Loucy (cell line): ENCODE data around the gene MINDY4.

Source experiments
- H2AFZ ChIP-seq: fragments of 200-600 bp; sonication (generic); 2 replicates; pipeline ENCODE4 v1.6.0; 2016; ENCODE audit warnings: antibody characterized with exemption, mild to moderate bottlenecking, low read length, moderate library complexity
- H3F3A ChIP-seq: fragments of 200-600 bp; 2 replicates; pipeline ENCODE4 v1.6.0; 2016; ENCODE audit warnings: antibody characterized with exemption, low read depth, mild to moderate bottlenecking
- H3K27me3 ChIP-seq: fragments of 200-600 bp; sonication (generic); 2 replicates; pipeline ENCODE4 v1.6.1; 2014; ENCODE audit warnings: low read length, mild to moderate bottlenecking; ENCODE audit not compliant: insufficient read depth, poor library complexity, severe bottlenecking
- H3K36me3 ChIP-seq: fragments of 200-600 bp; sonication (generic); 2 replicates; pipeline ENCODE4 v1.6.1; 2016; ENCODE audit warnings: low read length; ENCODE audit not compliant: insufficient read depth
- H3K4me1 ChIP-seq: fragments of 200-600 bp; sonication (generic); 2 replicates; pipeline ENCODE4 v1.5.1; 2014; ENCODE audit warnings: low read length, mild to moderate bottlenecking; ENCODE audit not compliant: insufficient read depth, poor library complexity, severe bottlenecking
- H3K4me2 ChIP-seq: fragments of 200-600 bp; sonication (generic); 2 replicates; pipeline ENCODE4 v1.6.0; 2014; ENCODE audit warnings: antibody characterized with exemption, low read length, low read depth, mild to moderate bottlenecking; ENCODE audit not compliant: poor library complexity, severe bottlenecking
- H3K4me3 ChIP-seq: fragments of 200-600 bp; sonication (generic); 2 replicates; pipeline ENCODE4 v1.5.1; 2014; ENCODE audit warnings: low read length, mild to moderate bottlenecking, mixed read lengths; ENCODE audit not compliant: poor library complexity, severe bottlenecking
- H3K79me2 ChIP-seq: fragments of 200-600 bp; sonication (generic); 2 replicates; pipeline ENCODE4 v1.6.1; 2014; ENCODE audit warnings: low read length; ENCODE audit not compliant: insufficient read depth
- H3K9ac ChIP-seq: fragments of 200-600 bp; sonication (generic); 2 replicates; pipeline ENCODE4 v1.6.0; 2014; ENCODE audit warnings: mild to moderate bottlenecking, low read depth, low read length, moderate library complexity; ENCODE audit not compliant: poor library complexity, severe bottlenecking
- H3K9me2 ChIP-seq: fragments of 200-600 bp; sonication (generic); replicated peaks from 2 replicates; pipeline ENCODE4 v1.6.1; 2016; ENCODE audit warnings: low read depth, low read length, mixed read lengths
- H3K9me3 ChIP-seq: fragments of 200-600 bp; sonication (generic); 2 replicates; pipeline ENCODE4 v1.6.1; 2014; ENCODE audit warnings: mild to moderate bottlenecking, antibody characterized with exemption, low read length, low read depth; ENCODE audit not compliant: insufficient read depth
- H4K20me1 ChIP-seq: fragments of 200-600 bp; sonication (generic); 2 replicates; pipeline ENCODE4 v1.6.0; 2014; ENCODE audit warnings: antibody characterized with exemption, low read length, mild to moderate bottlenecking; ENCODE audit not compliant: insufficient read depth, poor library complexity, severe bottlenecking
- CTCF ChIP-seq: fragments of 200-600 bp; sonication (generic); conservative IDR thresholded peaks from 2 replicates; pipeline ENCODE4 v1.5.1; 2014; ENCODE audit warnings: mild to moderate bottlenecking, antibody characterized with exemption, low read length
- EZH2phosphoT487 ChIP-seq: fragments of 200-600 bp; IDR thresholded peaks from 2 replicates; pipeline ENCODE4 v1.6.1; 2018; ENCODE audit warnings: antibody characterized with exemption, mild to moderate bottlenecking, moderate library complexity, borderline replicate concordance

Gene MINDY4

DNA sequence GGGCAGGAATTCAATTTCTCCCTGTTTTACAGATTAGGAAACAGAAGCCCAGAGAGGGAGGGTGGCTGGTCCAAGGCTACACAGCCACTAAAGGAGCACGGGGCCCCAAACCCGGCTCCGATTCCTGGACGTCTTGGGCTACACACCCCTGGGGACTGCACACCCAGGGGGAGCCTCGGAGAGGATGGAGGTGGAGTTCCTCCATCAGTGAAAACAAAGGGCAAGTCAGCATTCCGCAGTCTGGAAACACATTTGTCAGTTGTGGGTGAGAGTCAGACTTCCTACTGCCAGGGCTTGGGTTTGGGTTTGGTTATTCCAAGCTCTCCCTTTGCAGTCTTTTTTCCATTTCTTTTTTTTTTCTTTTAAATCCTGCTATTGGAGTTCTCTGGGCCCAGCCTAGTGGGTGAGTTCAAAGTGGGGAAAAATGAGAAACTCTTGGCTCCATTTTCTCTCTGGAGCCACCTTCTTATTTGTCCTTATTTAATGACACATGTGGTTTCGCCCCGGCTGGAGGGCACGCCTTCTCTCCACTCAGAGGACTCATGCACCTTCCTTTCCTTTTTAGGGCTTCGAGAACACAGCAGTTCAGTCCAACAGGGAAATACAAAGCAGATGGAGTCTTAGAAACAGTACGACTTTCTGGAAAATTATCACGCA, 80.6 kb downstream of the MINDY4 start:
- H3K79me2 ChIP-seq, result no peaks in the 10 kb centered on the region
- H3K27me3 ChIP-seq, result no peaks in the 10 kb centered on the region
- H3K9me3 ChIP-seq, result no peaks in the 10 kb centered on the region
- H3F3A ChIP-seq, result no peaks in the 10 kb centered on the region
- H2AFZ ChIP-seq, result no peak overlapping the region
- H3K9ac ChIP-seq, result no peak overlapping the region
- no peaks in the 10 kb centered on the region for H3K36me3 ChIP-seq
- H4K20me1 ChIP-seq, result no peaks in the 10 kb centered on the region
- TF ChIP-seq EZH2phosphoT487 (no peak), CTCF (no peak)
- no peaks in the 10 kb centered on the region for H3K9me2 ChIP-seq
- H3K4me2 ChIP-seq, result no peak overlapping the region
- no peaks in the 10 kb centered on the region for H3K4me1 ChIP-seq
- H3K4me3 ChIP-seq, result no peak overlapping the region

- TF ChIP-seq EZH2phosphoT487 (no peak), CTCF (no peak)
- no peaks in the 10 kb centered on the region for H3F3A ChIP-seq
- H3K9me2 ChIP-seq, result no peaks in the 10 kb centered on the region
- H4K20me1 ChIP-seq, result no peaks in the 10 kb centered on the region
- no peaks in the 10 kb centered on the region for H3K9me3 ChIP-seq
- H3K4me2 ChIP-seq, result no peak overlapping the region
- H3K4me1 ChIP-seq, result no peaks in the 10 kb centered on the region
- no peaks in the 10 kb centered on the region for H3K79me2 ChIP-seq
- no peaks in the 10 kb centered on the region for H3K27me3 ChIP-seq
- H2AFZ ChIP-seq, result no peak overlapping the region
- no peak overlapping the region for H3K9ac ChIP-seq
- no peak overlapping the region for H3K4me3 ChIP-seq
- no peaks in the 10 kb centered on the region for H3K36me3 ChIP-seq
Measured at GRCh38 chr7:30852308-30852684, 81.1 kb downstream of the MINDY4 start.

DNA sequence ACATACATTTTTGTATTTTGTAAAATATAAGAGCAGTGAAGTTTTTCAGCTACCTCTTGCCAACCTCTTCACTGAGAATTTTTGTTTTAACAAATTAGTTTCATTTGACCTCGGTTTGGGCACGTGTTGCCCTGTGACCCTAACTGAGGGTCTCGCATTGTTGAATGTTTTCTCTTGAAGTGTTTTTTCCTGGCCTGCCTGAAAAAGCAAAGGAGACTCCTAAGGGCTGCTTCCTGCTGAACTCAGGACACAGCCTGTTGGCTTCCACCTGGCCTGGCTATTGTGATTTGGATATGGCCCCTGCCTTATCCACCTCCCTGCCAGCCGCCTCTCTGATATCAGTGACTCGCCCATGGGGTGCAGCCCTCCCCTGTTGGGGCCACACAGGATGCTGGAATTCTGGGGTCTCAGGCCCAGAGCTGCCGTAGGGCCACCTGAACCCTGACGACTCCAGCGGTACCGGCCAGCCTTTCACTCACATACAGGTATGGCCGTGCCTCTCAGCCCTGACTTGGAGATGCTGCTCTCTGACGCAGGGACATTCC, 81.6 kb downstream of the MINDY4 start:
- no peaks in the 10 kb centered on the region for H3K4me1 ChIP-seq
- H3F3A ChIP-seq, result no peaks in the 10 kb centered on the region
- no peaks in the 10 kb centered on the region for H3K27me3 ChIP-seq
- no peaks in the 10 kb centered on the region for H3K9me2 ChIP-seq
- H4K20me1 ChIP-seq, result no peaks in the 10 kb centered on the region
- H3K9me3 ChIP-seq, result no peaks in the 10 kb centered on the region
- no peaks in the 10 kb centered on the region for H3K36me3 ChIP-seq
- H3K79me2 ChIP-seq, result no peaks in the 10 kb centered on the region
- no peak overlapping the region for H2AFZ ChIP-seq
- TF ChIP-seq CTCF (no peak), EZH2phosphoT487 (no peak)
- no peak overlapping the region for H3K9ac ChIP-seq
- H3K4me2 ChIP-seq, result no peak overlapping the region
- no peak overlapping the region for H3K4me3 ChIP-seq
